SK-MEL-5 (cell line): ENCODE data around the gene GPR37L1. TPM values are rescaled to one million over a fixed set of nuclear protein-coding genes. Genes with fewer than 3 reads are reported as not detected.

Experiments used
- DNase-seq: peaks from one replicate; pipeline ENCODE4 v3.0.0-alpha.2; 2016; ENCODE audit warnings: low read depth, low spot score
- in situ Hi-C: cut with HindIII; loops from 2 replicates; pipeline ENCODE4 v1.10.0; 2016; ENCODE audit warnings: low sequenced_read_pairs, high pct_unique_total_duplicates, low pct_unique_long_range_greater_than_20kb
- total RNA-seq: library from RNA; depleted of rRNA; stranded (reverse); fragments of >200 nt; shearing (Covaris generic); gene quantifications from 2 replicates; pipeline ENCODE4 v1.2.3, GENCODE V29; 2014

GPR37L1 gene
- total RNA-seq, 1 experiment from 2014 or later: not detected

DNA sequence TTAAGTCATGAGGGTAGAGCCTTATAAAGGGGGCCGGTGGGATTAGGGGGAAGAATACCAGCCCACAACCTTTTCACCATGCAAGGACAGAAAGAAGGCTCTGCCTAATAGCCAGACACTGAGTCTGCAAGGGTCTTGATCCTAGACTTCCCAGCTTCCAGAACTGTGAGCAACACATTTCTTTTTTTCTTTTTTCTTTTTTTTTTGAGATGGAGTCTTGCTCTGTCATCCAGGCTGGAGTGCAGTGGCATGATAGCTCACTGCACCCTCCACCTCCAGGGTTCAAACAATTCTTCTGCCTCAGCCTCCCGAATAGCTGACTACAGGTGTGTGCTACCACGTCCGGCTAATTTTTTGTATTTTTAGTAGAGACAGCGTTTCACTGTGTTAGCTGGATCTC is 23.6 kb downstream of the GPR37L1 start:
- in situ Hi-C loops: no loop called here
- DNase-seq: no peak

DNA sequence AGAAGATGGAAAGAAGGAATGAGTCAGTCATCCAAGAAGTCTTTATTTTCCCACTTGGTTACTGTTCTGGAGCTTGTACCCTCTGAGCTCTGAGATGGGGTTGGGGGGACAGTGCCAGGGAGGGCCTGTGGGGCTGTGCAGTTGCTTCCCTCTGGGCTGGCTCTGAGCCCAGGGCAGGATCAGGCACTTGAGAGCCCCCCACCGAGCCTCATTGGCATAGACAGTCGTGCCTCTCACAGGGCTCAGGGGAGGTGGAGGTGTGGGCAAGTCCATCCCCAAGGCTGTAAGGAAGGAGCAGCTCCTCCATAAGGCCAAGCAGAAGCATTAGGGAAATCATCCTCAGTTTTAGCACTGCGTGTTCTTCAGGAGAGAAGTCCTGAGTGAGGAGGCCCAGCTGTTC is 24.3 kb downstream of the GPR37L1 start:
- no peak for DNase-seq
- in situ Hi-C loops: no loop called here

DNA sequence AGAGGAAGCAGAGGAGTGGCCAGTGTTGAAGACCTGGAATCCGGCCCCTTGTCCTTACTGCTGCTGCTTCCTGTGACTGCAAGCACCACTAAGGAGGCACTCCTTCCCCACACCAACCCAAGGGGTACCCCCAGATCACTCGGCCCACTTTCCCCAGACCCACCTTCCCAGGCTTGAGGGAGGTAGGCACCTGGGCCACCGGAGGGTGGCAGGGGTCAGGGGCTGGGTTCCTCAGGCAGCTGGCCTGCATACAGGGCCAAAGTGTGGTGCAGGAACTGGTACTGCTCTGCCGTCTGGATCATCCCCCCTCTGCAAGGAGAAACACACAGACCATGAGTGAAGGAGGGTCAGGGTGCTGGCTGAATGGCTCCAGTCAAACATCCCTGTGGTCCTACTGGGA is 25.7 kb downstream of the GPR37L1 start:
- in situ Hi-C loops: no loop called here
- DNase-seq: no peak

DNA sequence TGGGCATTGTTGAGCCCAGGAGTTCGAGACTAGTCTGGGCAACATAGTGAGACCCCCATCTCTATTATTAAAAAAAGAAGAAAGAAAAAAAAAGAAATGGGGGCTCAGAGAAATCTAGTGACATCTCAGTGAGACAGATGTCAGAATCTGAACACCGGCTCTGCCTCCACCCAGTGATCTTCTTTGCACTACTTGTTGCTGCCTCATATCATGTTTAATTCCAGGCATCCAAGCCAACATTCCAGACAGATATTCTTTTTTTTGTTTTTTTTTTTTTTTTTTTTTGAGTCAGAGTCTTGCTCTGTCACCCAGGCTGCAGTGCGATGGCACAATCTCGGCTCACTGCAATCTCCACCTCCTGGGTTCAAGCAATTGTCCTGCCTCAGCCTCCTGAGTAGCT is 26.8 kb downstream of the GPR37L1 start:
- no peak for DNase-seq
- in situ Hi-C loops: no loop called here

DNA sequence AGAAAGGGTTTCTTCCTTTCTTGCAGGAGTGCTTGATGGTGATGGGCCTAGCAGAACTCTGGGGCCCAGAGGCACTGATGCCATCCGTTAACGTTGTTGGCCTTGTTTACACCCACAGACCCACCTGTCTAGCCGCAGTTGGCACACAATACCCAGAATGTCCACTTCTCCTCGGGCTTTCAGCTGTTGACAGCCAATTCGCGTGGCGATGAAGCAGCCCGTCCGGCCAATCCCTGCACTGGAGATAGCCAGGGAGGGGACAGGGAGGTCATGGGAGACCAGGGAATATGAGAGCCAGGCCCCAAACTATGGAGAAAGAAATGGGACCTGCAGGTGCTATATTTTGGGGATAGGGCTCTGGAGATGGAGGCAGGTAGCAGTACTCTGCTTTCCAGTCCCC is 27.5 kb downstream of the GPR37L1 start:
- no peak for DNase-seq
- in situ Hi-C loops: no loop called here

DNA sequence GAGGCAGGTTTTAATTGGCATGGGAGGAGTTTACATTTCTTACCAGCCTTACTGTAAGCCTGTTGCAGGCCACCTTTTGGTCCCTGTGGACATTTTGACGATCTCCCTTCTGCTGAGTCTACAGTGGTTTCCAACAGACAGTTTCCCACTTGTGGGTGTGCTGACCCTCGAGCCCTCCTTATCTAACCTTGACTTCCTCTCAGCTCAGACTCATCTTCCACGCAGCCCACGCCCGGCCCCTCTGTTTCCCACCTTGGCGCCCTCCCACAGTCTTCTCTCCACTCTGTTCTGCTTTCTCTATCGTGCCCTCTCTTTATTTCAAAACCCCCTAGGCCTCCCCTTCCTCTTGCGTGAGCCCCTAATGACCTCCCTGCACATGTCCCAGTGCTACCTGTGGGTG is 27.9 kb downstream of the GPR37L1 start:
- DNase-seq: no peak
- in situ Hi-C loops: no loop called here

DNA sequence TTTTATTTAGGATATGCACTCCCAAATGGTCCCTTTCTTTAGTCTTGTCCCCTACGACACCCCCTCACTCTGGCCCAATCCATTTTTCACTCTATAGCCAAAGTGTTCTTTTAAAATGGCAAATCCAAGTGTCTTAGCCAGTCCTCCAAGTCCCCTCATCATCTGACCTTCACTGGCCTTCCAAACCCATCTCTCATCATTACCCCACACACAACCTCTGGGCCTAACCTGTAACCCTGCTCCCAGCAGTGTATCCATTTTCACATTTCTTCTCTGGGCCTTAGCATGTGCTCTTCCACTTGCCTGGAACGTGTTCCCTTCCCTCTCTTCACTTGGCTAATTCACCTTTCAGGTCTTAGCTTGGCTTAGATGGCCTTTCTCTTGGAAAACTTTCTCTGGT is 28.3 kb downstream of the GPR37L1 start:
- no peak for DNase-seq
- in situ Hi-C loops: no loop called here

DNA sequence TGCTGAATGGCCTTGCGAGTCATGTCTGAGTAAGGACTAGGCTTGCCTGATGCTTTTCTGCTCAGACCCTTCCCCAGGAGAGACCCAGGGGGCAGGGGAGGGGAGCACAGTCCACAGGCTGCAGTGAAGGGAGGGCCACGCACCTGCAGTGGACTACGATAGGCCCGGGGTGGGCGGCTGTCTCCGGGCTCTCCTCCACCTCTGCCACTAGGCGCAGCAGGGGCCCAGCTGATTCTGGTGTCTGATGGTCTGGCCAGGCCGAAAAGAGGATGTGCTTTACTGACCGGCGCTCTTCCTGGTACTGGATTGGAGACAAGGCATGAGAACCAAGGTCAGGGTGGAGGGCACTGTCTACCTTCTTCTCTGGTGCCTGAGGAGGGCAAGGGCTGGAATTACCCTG is 29.7 kb downstream of the GPR37L1 start:
- in situ Hi-C loops: no loop called here

DNA sequence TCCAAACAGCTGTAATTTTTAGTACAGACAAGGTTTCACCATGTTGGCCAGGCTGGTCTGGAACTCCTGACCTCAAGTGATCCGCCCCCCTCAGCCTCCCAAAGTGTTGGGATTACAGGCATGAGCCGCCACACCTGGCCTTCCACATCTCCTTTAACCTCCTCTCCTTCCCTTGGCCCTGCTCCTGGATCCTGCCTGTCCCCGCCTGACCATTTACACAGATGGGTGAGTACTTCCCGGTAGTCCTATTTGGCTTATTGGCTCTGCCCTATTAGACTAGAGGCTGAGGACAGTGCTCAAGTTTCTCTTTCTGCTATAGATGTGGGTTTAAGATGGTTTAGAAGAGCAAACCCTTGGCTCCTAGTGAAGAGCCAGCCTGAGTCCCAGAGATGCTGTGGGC is 30.6 kb downstream of the GPR37L1 start:
- in situ Hi-C loops: no loop called here
- no peak for DNase-seq

More for the DNA sequence above, 29.7 kb downstream of the GPR37L1 start:
- DNase-seq: no peak

DNA sequence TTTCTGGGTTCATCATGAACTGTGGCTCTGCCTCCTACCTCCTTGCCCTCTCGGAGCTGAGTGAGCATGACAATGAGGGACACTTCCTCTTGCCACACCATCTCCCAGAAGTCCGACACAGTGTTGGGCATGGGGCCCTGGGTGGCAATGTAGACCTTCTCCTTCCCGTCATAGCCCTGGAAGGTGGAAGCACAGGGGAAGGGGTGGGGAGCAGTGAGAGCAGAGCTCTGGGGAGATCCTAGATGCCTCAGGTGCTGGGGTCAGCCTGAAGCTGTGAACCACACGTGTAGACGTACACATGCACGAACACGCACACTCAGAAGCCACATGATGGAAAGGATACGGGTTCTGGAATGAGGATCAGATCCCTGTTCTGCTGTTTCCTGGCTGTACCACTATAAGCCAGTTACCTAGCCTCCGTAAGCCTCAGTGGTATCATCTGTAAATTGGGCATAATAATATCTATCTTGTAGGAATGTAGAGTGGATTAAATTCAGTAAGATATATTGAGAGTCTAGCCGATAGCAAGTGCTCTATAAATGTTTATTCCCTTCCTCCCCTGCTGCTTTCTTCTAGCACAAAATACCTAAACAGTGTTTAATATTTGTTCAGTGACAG is 31.5 kb downstream of the GPR37L1 start:
- DNase-seq: no peak
- in situ Hi-C loops: no loop called here

DNA sequence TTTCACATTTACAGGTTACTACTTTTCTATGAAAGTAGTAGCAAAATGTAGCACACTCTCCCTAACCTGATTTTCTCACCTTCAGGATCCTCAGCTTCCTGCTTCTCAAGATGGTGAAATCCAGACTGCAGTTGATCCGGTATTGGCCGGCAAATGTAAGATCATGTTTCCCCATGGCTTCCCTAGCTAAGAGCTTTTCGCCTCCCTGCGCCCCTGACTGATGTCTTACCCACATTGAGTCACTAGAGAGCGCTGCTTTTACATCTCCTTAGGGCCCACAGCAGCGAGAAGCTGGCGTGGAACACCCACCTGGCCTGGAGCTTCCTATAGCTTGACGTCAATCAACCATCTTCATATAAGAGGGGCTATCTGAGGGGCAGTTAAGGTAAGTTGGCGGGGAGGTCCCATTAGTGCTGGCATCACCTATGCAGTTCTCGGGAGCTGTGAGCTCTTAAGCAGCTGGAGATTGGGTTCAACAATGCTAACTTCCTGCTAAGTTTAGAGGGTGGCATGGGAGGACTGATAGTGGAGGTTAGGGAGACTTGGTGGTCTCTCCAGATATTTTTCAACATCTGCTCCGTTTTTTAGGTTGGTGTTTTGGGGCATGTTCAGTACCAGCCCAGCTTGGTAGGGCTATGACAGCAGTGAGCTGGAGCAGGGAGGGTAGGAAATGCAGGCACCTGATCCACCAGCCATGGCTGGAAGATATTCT is 32.2 kb downstream of the GPR37L1 start:
- in situ Hi-C loops: no loop called here
- peak; percentile 82 for DNase-seq

DNA sequence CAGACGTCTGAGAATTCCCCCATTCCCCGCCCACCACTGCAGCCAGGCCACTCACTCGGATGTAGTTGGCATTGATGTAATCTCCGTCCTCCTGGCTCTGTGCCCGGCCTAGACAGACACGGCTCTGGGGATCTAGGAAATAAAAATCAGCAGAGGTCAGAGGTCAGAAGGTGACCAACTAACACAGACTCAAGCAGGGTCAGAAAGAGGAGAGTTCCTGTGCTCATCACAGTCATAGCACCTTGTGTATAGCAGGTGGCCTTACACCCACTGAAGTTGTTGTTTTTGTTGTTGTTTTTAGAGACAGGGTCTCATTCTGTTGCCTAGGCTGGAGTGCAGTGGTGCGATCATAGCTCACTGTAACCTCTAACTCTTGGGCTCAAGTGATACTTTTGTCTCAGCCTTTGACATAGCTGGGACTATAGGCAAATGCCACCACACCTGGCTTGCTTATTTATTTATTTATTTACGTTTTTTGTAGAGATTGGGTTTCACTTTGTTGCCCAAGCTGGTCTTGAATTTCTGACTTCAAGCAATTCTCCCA is 32.8 kb downstream of the GPR37L1 start:
- in situ Hi-C loops: no loop called here
- peak; percentile 32 for DNase-seq

DNA sequence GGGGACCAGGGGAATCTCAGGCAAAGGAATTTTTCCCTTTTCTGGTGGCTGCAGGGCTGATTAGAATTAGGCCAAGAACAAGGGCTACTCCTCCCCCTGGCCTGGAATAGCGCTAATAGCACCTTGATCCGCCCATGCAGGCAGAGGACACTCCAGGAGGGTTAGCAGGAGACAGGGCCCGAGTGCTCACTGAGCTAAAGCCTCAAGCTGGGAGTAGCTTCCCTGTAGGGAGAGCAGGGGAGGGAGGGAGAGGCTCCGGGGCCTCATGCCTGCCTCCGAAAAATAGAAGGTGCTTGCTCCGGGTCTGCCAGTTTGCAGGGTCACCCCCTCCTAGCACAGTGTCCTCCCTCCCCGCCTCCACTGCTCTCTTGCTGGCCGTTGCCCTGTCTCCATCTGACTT is 33.9 kb downstream of the GPR37L1 start:
- in situ Hi-C loops: no loop called here
- DNase-seq: no peak

DNA sequence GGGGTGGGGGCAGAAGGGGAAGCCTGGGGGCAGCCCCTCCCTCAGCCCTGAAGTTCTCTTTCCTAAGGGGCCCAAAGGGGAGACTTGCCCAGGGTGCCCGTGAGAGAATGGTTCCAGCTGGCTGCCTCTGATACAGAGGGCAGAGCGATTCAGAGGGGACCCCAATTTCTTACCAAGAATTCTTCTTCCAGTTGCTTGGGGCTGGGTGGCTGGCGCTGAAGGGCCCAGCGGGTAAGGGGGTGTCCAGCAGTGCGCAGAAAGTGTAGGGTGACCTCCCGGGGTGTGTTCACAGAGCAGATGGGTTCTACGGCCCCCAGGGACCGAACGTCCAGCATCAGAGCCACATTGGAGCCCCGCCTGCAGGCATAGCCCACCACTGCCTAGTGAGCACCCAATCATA is 35.2 kb downstream of the GPR37L1 start:
- in situ Hi-C loops: no loop called here
- no peak for DNase-seq

DNA sequence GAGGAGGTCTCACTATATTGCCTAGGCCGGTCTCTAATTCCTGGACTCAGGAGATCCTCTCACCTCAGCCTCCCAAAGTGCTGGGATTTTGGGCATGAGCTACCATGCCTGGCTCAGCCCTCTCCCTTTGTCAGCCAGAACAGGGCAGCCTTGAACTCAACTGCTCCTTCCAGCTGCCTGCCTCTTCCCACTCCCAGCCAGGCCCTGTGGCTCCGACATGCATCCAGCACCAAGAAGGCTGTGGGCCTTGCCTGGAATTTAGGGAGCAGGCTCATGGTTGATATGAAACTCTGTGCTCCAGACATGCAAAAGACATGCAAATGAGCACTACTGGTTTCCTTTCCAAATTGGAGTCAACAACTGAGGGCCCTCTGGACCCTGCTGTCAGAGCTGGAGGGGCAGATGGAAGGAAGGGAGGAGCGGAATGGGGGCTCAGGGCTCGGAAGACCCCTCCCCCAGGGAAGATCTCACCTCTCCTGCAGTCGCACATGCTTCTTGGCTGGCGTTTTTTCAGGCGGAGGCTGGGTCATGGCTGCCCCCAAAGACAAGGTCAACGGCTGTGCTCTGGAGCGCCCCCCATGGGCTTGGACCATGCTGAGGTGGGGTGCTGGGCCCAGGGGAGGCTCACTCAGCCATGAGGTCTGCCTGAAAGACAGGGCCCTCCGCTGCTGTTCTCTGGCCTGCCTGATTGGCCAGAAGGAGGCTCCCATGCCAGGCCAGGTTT is 36.3 kb downstream of the GPR37L1 start:
- in situ Hi-C loops: no loop called here
- no peak for DNase-seq

DNA sequence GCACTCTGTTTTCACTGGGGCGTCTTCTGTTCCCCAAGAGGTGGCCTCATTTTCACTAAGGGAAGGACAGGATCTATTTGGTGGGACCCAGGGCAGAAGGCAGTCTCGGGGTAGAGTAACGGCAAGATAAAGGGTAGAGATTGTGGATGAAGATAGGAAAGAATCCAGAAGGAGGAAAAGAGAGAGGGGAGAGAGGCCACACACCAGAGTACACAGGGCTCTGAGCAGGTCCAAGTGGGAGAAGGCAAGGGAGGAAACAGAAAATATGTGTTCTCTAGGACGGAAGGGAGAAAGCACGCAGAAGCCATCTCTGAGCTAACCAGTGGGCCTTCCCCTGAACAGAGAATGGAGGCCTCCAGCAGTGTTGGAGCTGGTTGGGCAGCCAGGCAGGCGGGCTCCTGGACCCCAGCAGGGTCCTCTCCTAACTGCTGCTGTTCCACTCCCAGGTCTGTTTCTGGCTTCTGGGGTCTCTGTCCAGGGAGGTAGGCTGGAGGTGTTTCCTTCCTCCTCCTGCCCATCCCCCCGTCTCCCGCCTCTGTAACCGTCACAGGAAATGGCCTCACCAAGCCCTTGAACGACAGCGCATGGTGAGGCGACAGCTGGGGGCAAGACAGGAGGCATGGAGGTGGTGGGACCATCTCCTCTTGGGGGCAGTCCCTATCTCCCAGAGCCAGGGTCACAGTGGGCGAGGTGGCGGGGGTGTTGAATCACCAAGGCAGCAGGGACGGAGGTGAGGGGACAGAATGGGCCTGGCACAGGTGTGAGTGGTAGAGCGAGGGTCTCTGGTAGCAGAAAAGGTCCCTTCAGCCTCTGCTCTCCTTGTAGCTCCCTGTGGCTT is 37.0 kb downstream of the GPR37L1 start:
- DNase-seq: no peak
- in situ Hi-C loops: no loop called here

DNA sequence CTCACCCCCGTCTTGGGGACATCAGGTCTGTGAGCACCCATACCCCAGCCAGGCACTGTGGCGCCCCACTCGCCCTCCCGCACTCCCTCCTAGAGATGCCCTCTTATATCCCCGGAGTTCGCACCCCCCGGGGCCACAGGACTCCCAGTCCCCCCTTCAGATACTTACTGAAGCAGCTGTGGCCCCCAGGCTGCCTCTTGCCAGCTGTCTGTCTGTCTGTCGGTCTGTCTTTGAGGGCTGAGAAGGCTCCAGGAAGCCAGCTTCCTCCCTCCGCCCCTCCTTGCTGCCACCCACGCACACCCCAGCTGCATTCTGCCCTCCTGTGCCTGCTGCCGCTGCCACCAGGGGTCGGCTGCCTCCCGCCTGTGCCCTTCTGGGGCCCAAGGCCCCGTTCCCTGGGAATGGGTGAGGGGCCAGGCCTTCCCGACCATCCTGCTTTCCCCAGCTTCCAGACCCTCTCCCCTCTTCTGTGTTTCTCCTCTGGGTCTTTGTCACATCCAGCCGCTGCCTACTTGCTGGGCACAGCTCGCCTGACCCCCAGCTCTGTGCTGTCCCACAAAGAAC is 37.7 kb downstream of the GPR37L1 start, which contains the start of gene PTPN7:
Gene PTPN7 (minus strand): TSS at position 226 of the 564 bp plus-strand sequence. CDS start 1,200 bp downstream, outside the sequence.
- in situ Hi-C loops: no loop called here
- no peak for DNase-seq
